ENCODE measurements around the gene AQP3. TPM values are rescaled to one million over a fixed set of nuclear protein-coding genes. Genes with fewer than 3 reads are reported as not detected.

The AQP3 gene
- total and polyA plus RNA-seq, 9 of the 15 experiments (the other 6 are each of a cell fraction or from before 2014, with no cell fraction given), result 4.2 to 31.5 (median 17.6) TPM

DNA sequence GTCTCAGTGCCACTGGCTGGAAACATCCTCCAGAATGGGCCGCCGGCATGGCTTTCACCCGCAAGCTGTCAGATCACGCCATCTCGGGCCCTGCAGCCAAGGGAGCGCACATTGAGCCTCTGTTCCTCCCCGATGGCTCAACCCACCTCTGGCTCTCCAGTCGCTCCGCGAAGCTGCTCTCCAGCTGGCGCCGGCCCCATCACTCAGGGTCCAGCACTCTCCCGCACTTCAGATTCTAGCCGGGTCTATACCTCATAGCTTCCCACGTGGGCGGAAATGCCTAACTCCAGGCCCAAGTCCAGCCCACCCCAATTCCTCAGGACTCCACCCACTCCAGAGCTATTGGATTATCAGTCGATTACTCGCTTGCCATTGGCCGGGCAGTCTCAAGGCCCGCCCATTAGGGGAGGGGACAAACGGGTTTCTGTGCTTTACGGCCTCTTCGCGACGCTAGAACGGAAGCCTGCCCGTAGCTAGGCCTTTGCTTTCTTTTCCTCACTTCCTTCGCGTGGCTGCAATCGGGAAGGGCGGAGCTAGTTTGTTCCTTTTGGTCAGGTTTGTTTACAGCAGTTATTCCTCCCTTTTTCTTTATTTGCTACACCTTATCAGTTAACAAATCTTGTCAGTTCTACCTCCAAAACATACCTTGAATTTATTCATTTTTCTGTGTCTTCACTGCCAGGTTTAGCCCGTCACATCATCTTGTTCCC lies 26.4 kb upstream of the AQP3 start, which contains the start of gene NOL6 (continued):
- TF ChIP-seq JUND (IDR thresholded peaks at IDR 0.05; ENCODE audit: borderline replicate concordance, low read depth, low read length) (peak; percentile 16; the same call in 1 of the 2 replicates), JUND (tag; IDR thresholded peaks at IDR 0.05; ENCODE audit: borderline replicate concordance, low read depth, low read length) (no peak), THRAP3 (IDR thresholded peaks at IDR 0.05; ENCODE audit: borderline replicate concordance) (no peak), PHF8 (IDR thresholded peaks at IDR 0.05; ENCODE audit: borderline replicate concordance, low read length) (peak; percentile 77; the same call in 1 of the 2 replicates), ZNF253 (CRISPR knock-in tag; conservative IDR thresholded peaks at IDR 0.05) (no peak), BDP1 (IDR thresholded peaks at IDR 0.05; ENCODE audit: insufficient read depth, insufficient read length) (no peak), TGIF2 (CRISPR knock-in tag; IDR thresholded peaks at IDR 0.05) (peak; percentile 97), POLR2AphosphoS5 (IDR thresholded peaks at IDR 0.05; ENCODE audit: control insufficient read depth, insufficient read depth, low read depth, low read length) (peak; percentile 49; the same call in 1 of the 2 replicates), CREM (IDR thresholded peaks at IDR 0.05; ENCODE audit: low read depth) (peak; percentile 63; the same call in 1 of the 2 replicates), POLR2A (conservative IDR thresholded peaks at IDR 0.05) (peak; percentile 73), IFI16 (CRISPR knock-in tag; IDR thresholded peaks at IDR 0.05) (no peak), SRSF3 (IDR thresholded peaks at IDR 0.05; ENCODE audit: insufficient read depth, low read length) (no peak), TAF9B (IDR thresholded peaks at IDR 0.05; ENCODE audit: partially characterized antibody) (peak; percentile 15), CHD2 (IDR thresholded peaks at IDR 0.05; ENCODE audit: low read depth, low read length) (peak; percentile 70), SMAD2 (IDR thresholded peaks at IDR 0.05; ENCODE audit: low read depth, low read length) (no peak), ZNF583 (CRISPR knock-in tag; IDR thresholded peaks at IDR 0.05) (no peak)
- TF ChIP-seq, protein P1, sequence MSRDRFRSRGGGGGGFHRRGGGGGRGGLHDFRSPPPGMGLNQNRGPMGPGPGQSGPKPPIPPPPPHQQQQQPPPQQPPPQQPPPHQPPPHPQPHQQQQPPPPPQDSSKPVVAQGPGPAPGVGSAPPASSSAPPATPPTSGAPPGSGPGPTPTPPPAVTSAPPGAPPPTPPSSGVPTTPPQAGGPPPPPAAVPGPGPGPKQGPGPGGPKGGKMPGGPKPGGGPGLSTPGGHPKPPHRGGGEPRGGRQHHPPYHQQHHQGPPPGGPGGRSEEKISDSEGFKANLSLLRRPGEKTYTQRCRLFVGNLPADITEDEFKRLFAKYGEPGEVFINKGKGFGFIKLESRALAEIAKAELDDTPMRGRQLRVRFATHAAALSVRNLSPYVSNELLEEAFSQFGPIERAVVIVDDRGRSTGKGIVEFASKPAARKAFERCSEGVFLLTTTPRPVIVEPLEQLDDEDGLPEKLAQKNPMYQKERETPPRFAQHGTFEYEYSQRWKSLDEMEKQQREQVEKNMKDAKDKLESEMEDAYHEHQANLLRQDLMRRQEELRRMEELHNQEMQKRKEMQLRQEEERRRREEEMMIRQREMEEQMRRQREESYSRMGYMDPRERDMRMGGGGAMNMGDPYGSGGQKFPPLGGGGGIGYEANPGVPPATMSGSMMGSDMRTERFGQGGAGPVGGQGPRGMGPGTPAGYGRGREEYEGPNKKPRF (IDR thresholded peaks at IDR 0.05; ENCODE audit: low read depth, low read length), result no peak
- TF ChIP-seq, protein P2, sequence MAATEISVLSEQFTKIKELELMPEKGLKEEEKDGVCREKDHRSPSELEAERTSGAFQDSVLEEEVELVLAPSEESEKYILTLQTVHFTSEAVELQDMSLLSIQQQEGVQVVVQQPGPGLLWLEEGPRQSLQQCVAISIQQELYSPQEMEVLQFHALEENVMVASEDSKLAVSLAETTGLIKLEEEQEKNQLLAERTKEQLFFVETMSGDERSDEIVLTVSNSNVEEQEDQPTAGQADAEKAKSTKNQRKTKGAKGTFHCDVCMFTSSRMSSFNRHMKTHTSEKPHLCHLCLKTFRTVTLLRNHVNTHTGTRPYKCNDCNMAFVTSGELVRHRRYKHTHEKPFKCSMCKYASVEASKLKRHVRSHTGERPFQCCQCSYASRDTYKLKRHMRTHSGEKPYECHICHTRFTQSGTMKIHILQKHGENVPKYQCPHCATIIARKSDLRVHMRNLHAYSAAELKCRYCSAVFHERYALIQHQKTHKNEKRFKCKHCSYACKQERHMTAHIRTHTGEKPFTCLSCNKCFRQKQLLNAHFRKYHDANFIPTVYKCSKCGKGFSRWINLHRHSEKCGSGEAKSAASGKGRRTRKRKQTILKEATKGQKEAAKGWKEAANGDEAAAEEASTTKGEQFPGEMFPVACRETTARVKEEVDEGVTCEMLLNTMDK (IDR thresholded peaks at IDR 0.05; ENCODE audit: borderline replicate concordance, insufficient read depth, low read depth, low read length, poor library complexity, severe bottlenecking), result no peak
- TF ChIP-seq, protein P3, sequence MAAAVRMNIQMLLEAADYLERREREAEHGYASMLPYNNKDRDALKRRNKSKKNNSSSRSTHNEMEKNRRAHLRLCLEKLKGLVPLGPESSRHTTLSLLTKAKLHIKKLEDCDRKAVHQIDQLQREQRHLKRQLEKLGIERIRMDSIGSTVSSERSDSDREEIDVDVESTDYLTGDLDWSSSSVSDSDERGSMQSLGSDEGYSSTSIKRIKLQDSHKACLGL (CRISPR knock-in tag; IDR thresholded peaks at IDR 0.05; ENCODE audit: borderline replicate concordance, poor library complexity, severe bottlenecking), result peak; percentile 91
- TF ChIP-seq, protein P4, sequence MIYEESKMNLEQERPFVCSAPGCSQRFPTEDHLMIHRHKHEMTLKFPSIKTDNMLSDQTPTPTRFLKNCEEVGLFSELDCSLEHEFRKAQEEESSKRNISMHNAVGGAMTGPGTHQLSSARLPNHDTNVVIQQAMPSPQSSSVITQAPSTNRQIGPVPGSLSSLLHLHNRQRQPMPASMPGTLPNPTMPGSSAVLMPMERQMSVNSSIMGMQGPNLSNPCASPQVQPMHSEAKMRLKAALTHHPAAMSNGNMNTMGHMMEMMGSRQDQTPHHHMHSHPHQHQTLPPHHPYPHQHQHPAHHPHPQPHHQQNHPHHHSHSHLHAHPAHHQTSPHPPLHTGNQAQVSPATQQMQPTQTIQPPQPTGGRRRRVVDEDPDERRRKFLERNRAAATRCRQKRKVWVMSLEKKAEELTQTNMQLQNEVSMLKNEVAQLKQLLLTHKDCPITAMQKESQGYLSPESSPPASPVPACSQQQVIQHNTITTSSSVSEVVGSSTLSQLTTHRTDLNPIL (CRISPR knock-in tag; IDR thresholded peaks at IDR 0.05), result no peak
- TF ChIP-seq, protein P5, sequence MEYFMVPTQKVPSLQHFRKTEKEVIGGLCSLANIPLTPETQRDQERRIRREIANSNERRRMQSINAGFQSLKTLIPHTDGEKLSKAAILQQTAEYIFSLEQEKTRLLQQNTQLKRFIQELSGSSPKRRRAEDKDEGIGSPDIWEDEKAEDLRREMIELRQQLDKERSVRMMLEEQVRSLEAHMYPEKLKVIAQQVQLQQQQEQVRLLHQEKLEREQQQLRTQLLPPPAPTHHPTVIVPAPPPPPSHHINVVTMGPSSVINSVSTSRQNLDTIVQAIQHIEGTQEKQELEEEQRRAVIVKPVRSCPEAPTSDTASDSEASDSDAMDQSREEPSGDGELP (CRISPR knock-in tag; IDR thresholded peaks at IDR 0.05; ENCODE audit: borderline replicate concordance), result peak; percentile 60; the same call in 1 of the 2 replicates

Data from K562 (cell line).